GM23338 (cell line): ENCODE data around the gene PSMG4. TPM values are rescaled to one million over a fixed set of nuclear protein-coding genes. Genes with fewer than 3 reads are reported as not detected.

Source experiments
- ATAC-seq: fragments of 200-7000 bp; cut with Tn5 transposase; 3 replicates; pipeline ENCODE4 v1.9.1; 2020
- DNase-seq: peaks from one replicate; pipeline ENCODE4 v3.0.0-alpha.2; 2015; ENCODE audit warnings: low spot score
- H2AFZ ChIP-seq: fragments of 200-600 bp; sonication (generic); 2 replicates; pipeline ENCODE4 v1.8.0; 2016; ENCODE audit warnings: antibody characterized with exemption, mild to moderate bottlenecking, moderate library complexity
- H3F3A ChIP-seq: fragments of 200-600 bp; sonication (generic); replicated peaks from 2 replicates; pipeline ENCODE4 v1.8.0; 2017; ENCODE audit warnings: antibody characterized with exemption, mixed run types, low read depth
- H3K27ac ChIP-seq: fragments of 200-600 bp; sonication (generic); 2 replicates; pipeline ENCODE4 v1.6.1; 2016; ENCODE audit warnings: low read depth
- H3K27me3 ChIP-seq: fragments of 200-600 bp; sonication (generic); 2 replicates; pipeline ENCODE4 v1.8.0; 2016; ENCODE audit warnings: mild to moderate bottlenecking, mixed run types, moderate library complexity; ENCODE audit not compliant: insufficient read depth
- H3K36me3 ChIP-seq: fragments of 200-600 bp; sonication (generic); 2 replicates; pipeline ENCODE4 v1.8.0; 2016; ENCODE audit warnings: mild to moderate bottlenecking; ENCODE audit not compliant: insufficient read depth
- H3K4me1 ChIP-seq: fragments of 200-600 bp; sonication (generic); 2 replicates; pipeline ENCODE4 v1.8.0; 2016; ENCODE audit warnings: mild to moderate bottlenecking, moderate library complexity; ENCODE audit not compliant: insufficient read depth
- H3K4me2 ChIP-seq: fragments of 200-600 bp; sonication (generic); 2 replicates; pipeline ENCODE4 v1.7.1; 2017; ENCODE audit warnings: mixed run types
- H3K4me3 ChIP-seq: fragments of 200-600 bp; sonication (generic); 2 replicates; pipeline ENCODE4 v1.6.1; 2016; ENCODE audit warnings: mixed run types
- H3K79me2 ChIP-seq: fragments of 200-600 bp; sonication (generic); replicated peaks from 2 replicates; pipeline ENCODE4 v1.8.0; 2017; ENCODE audit warnings: mild to moderate bottlenecking; ENCODE audit not compliant: insufficient read depth
- H3K9me2 ChIP-seq: fragments of 200-600 bp; sonication (generic); 2 replicates; pipeline ENCODE4 v1.8.0; 2017; ENCODE audit not compliant: insufficient read depth
- H4K20me1 ChIP-seq: fragments of 200-600 bp; sonication (generic); replicated peaks from 2 replicates; pipeline ENCODE4 v1.8.0; 2017; ENCODE audit warnings: mild to moderate bottlenecking; ENCODE audit not compliant: insufficient read depth
- H3K27ac Mint-ChIP-seq: 2 replicates; pipeline ENCODE4 v1.8.0; 2020; ENCODE audit warnings: inconsistent platforms, mild to moderate bottlenecking, moderate library complexity, mixed read lengths
- H3K27me3 Mint-ChIP-seq: 3 replicates; pipeline ENCODE4 v1.8.0; 2022; ENCODE audit warnings: low read depth, mild to moderate bottlenecking, moderate library complexity, mixed read lengths, inconsistent platforms; ENCODE audit not compliant: insufficient read depth, poor library complexity
- H3K36me3 Mint-ChIP-seq: 3 replicates; pipeline ENCODE4 v1.8.0; 2021; ENCODE audit warnings: low read depth, mild to moderate bottlenecking, inconsistent platforms, moderate library complexity, mixed read lengths
- H3K4me1 Mint-ChIP-seq: 3 replicates; pipeline ENCODE4 v1.8.0; 2020; ENCODE audit warnings: mild to moderate bottlenecking, inconsistent platforms, mixed read lengths
- H3K4me3 Mint-ChIP-seq: 3 replicates; pipeline ENCODE4 v1.8.0; 2021; ENCODE audit warnings: moderate library complexity, mild to moderate bottlenecking, inconsistent platforms, mixed read lengths
- H3K9me3 Mint-ChIP-seq: 3 replicates; pipeline ENCODE4 v1.8.0; 2020; ENCODE audit warnings: moderate library complexity, mild to moderate bottlenecking, inconsistent platforms, mixed read lengths
- CREB1 ChIP-seq: fragments of 250-450 bp; sonication (Bioruptor Pico); IDR thresholded peaks from 2 replicates; pipeline ENCODE4 v1.5.0; 2020; ENCODE audit warnings: low read depth, mild to moderate bottlenecking, moderate library complexity
- CTCF ChIP-seq, 2 experiments: fragments of 200-600 bp in 1 of 2; sonication (generic) in 1 of 2; conservative IDR thresholded peaks; 2 replicates each; pipeline versions ENCODE4 v1.5.1 to v1.6.1; 2016 to 2017; ENCODE audit warnings: antibody characterized with exemption in 2 of 2, low read depth in 2 of 2, mild to moderate bottlenecking in 2 of 2, moderate library complexity in 1 of 2
- EZH2 ChIP-seq: fragments of 200-600 bp; sonication (generic); IDR thresholded peaks from one replicate; pipeline ENCODE4 v1.8.0; 2017; ENCODE audit warnings: antibody characterized with exemption, mild to moderate bottlenecking, low read depth; ENCODE audit not compliant: unreplicated experiment
- EZH2phosphoT487 ChIP-seq: fragments of 200-600 bp; sonication (generic); IDR thresholded peaks from one replicate; pipeline ENCODE4 v1.8.1; 2018; ENCODE audit warnings: antibody characterized with exemption; ENCODE audit not compliant: unreplicated experiment
- JUNB ChIP-seq: IDR thresholded peaks from one replicate; pipeline ENCODE4 v1.6.1; 2016; ENCODE audit warnings: antibody characterized with exemption; ENCODE audit not compliant: unreplicated experiment
- NANOG ChIP-seq: IDR thresholded peaks from 2 replicates; pipeline ENCODE4 v1.6.1; 2016; ENCODE audit warnings: antibody characterized with exemption, borderline replicate concordance
- POLR2AphosphoS5 ChIP-seq: IDR thresholded peaks from 2 replicates; pipeline ENCODE4 v1.6.1; 2016; ENCODE audit warnings: antibody characterized with exemption, low read depth
- REST ChIP-seq: IDR thresholded peaks from one replicate; pipeline ENCODE4 v1.6.1; 2018; ENCODE audit warnings: antibody characterized with exemption; ENCODE audit not compliant: unreplicated experiment
- STAT1 ChIP-seq: IDR thresholded peaks from one replicate; pipeline ENCODE4 v1.6.1; 2016; ENCODE audit warnings: antibody characterized with exemption; ENCODE audit not compliant: unreplicated experiment
- ZNF114 ChIP-seq: fragments of 250-450 bp; sonication (Bioruptor Pico); IDR thresholded peaks from 2 replicates; pipeline ENCODE4 v1.5.0; 2020; ENCODE audit warnings: mild to moderate bottlenecking, moderate library complexity
- ZNF331 ChIP-seq: fragments of 250-450 bp; sonication (Bioruptor Pico); IDR thresholded peaks from 2 replicates; pipeline ENCODE4 v1.5.0; 2020; ENCODE audit warnings: low read depth, mild to moderate bottlenecking, moderate library complexity
- polyA plus RNA-seq: library from polyadenylated mRNA; unstranded; fragments of >200 nt; fragmentation: Nextera tagmentation; extraction: Ambion mirVana; gene quantifications from 2 replicates; pipeline ENCODE4 v1.2.1, GENCODE V29; 2016
- total RNA-seq: library from RNA; depleted of rRNA; stranded (reverse); fragments of >200 nt; shearing (Covaris generic); gene quantifications from 2 replicates; pipeline ENCODE4 v1.2.3, GENCODE V29; 2014
- TF ChIP-seq, protein P1 (sequence below): fragments of 250-450 bp; sonication (Bioruptor Pico); IDR thresholded peaks from 2 replicates; pipeline ENCODE4 v1.5.0; 2020; ENCODE audit warnings: mild to moderate bottlenecking, moderate library complexity
- TF ChIP-seq, protein P2 (sequence below): IDR thresholded peaks from 2 replicates; pipeline ENCODE4 v1.6.1; 2016; ENCODE audit warnings: antibody characterized with exemption

The PSMG4 gene
- total and polyA plus RNA-seq, 2 experiments from 2014 or later, result 37.2 to 168 TPM

DNA sequence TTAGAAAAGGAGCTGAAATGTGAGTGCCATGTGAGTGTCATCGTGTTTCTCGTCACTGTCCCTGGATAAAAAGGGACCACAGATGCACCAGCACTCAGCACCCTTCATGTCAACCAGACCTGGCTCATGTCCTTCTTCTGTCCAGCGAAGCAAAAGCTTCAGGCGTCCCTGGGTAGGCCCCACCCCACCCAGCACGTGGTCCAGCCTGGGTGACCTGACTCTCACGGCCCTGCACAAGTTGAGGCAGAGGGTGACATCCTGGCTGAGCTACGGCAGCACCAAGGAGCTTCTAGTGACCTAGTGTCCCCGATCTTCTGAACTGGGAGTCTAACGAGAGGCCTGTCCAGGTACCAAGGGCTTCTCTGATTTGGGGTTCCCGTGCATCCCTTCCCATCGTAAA lies 37.8 kb downstream of the PSMG4 start:
- Mint-ChIP-seq H3K36me3 (peaks cover 43% of the 10 kb centered on the region), H3K9me3 (no peaks in the 10 kb centered on the region), H3K27ac (no peak overlapping the region), H3K4me3 (no peak overlapping the region), H3K27me3 (peaks cover 15% of the 10 kb centered on the region), H3K4me1 (peaks cover 16% of the 10 kb centered on the region)
- no peak overlapping the region for H3K4me2 ChIP-seq
- H3K9me2 ChIP-seq, result no peaks in the 10 kb centered on the region
- no peak overlapping the region for H3K4me3 ChIP-seq
- H4K20me1 ChIP-seq, result peaks cover 4% of the 10 kb centered on the region; the same call in 1 of the 2 replicates
- no peak for DNase-seq
- no peaks in the 10 kb centered on the region for H3K79me2 ChIP-seq
- H3K27ac ChIP-seq, result no peak overlapping the region
- H2AFZ ChIP-seq, result no peak overlapping the region
- no peaks in the 10 kb centered on the region for H3K4me1 ChIP-seq
- no peak for ATAC-seq
- no peaks in the 10 kb centered on the region; the same call in 1 of the 2 replicates for H3K36me3 ChIP-seq
- H3F3A ChIP-seq, result no peaks in the 10 kb centered on the region
- H3K27me3 ChIP-seq, result no peaks in the 10 kb centered on the region
- TF ChIP-seq CTCF (conservative IDR thresholded peaks at IDR 0.05; ENCODE audit: low read depth in 2 of 2) (no peak), CREB1 (CRISPR knock-in tag) (no peak), NANOG (no peak), EZH2phosphoT487 (no peak), JUNB (no peak), REST (no peak), POLR2AphosphoS5 (no peak), STAT1 (no peak), ZNF114 (no peak), EZH2 (no peak), ZNF331 (CRISPR knock-in tag) (no peak)
- TF ChIP-seq, protein P1, sequence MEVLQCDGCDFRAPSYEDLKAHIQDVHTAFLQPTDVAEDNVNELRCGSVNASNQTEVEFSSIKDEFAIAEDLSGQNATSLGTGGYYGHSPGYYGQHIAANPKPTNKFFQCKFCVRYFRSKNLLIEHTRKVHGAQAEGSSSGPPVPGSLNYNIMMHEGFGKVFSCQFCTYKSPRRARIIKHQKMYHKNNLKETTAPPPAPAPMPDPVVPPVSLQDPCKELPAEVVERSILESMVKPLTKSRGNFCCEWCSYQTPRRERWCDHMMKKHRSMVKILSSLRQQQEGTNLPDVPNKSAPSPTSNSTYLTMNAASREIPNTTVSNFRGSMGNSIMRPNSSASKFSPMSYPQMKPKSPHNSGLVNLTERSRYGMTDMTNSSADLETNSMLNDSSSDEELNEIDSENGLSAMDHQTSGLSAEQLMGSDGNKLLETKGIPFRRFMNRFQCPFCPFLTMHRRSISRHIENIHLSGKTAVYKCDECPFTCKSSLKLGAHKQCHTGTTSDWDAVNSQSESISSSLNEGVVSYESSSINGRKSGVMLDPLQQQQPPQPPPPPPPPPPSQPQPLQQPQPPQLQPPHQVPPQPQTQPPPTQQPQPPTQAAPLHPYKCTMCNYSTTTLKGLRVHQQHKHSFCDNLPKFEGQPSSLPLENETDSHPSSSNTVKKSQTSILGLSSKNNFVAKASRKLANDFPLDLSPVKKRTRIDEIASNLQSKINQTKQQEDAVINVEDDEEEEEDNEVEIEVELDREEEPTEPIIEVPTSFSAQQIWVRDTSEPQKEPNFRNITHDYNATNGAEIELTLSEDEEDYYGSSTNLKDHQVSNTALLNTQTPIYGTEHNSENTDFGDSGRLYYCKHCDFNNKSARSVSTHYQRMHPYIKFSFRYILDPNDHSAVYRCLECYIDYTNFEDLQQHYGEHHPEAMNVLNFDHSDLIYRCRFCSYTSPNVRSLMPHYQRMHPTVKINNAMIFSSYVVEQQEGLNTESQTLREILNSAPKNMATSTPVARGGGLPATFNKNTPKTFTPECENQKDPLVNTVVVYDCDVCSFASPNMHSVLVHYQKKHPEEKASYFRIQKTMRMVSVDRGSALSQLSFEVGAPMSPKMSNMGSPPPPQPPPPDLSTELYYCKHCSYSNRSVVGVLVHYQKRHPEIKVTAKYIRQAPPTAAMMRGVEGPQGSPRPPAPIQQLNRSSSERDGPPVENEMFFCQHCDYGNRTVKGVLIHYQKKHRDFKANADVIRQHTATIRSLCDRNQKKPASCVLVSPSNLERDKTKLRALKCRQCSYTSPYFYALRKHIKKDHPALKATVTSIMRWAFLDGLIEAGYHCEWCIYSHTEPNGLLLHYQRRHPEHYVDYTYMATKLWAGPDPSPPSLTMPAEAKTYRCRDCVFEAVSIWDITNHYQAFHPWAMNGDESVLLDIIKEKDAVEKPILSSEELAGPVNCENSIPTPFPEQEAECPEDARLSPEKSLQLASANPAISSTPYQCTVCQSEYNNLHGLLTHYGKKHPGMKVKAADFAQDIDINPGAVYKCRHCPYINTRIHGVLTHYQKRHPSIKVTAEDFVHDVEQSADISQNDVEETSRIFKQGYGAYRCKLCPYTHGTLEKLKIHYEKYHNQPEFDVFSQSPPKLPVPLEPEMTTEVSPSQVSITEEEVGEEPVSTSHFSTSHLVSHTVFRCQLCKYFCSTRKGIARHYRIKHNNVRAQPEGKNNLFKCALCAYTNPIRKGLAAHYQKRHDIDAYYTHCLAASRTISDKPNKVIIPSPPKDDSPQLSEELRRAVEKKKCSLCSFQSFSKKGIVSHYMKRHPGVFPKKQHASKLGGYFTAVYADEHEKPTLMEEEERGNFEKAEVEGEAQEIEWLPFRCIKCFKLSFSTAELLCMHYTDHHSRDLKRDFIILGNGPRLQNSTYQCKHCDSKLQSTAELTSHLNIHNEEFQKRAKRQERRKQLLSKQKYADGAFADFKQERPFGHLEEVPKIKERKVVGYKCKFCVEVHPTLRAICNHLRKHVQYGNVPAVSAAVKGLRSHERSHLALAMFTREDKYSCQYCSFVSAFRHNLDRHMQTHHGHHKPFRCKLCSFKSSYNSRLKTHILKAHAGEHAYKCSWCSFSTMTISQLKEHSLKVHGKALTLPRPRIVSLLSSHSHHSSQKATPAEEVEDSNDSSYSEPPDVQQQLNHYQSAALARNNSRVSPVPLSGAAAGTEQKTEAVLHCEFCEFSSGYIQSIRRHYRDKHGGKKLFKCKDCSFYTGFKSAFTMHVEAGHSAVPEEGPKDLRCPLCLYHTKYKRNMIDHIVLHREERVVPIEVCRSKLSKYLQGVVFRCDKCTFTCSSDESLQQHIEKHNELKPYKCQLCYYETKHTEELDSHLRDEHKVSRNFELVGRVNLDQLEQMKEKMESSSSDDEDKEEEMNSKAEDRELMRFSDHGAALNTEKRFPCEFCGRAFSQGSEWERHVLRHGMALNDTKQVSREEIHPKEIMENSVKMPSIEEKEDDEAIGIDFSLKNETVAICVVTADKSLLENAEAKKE (CRISPR knock-in tag), result no peak
- TF ChIP-seq, protein P2, sequence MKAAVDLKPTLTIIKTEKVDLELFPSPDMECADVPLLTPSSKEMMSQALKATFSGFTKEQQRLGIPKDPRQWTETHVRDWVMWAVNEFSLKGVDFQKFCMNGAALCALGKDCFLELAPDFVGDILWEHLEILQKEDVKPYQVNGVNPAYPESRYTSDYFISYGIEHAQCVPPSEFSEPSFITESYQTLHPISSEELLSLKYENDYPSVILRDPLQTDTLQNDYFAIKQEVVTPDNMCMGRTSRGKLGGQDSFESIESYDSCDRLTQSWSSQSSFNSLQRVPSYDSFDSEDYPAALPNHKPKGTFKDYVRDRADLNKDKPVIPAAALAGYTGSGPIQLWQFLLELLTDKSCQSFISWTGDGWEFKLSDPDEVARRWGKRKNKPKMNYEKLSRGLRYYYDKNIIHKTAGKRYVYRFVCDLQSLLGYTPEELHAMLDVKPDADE, result no peak
